ENCODE results near the gene ADSS2.

- TF ChIP-seq REST (IDR thresholded peaks at IDR 0.05; ENCODE audit: unreplicated experiment), result no peak
- no peak for TF ChIP-seq CTCF (conservative IDR thresholded peaks at IDR 0.05; ENCODE audit: low read depth in 2 of 2)
- TF ChIP-seq POLR2AphosphoS5 (IDR thresholded peaks at IDR 0.05; ENCODE audit: low read depth), result no peak
Measured at GRCh38 chr1:244412176-244412575, 39.5 kb downstream of the ADSS2 start.

Data from GM23338 (cell line).